ENCODE data around the gene LRRC14B.

DNA sequence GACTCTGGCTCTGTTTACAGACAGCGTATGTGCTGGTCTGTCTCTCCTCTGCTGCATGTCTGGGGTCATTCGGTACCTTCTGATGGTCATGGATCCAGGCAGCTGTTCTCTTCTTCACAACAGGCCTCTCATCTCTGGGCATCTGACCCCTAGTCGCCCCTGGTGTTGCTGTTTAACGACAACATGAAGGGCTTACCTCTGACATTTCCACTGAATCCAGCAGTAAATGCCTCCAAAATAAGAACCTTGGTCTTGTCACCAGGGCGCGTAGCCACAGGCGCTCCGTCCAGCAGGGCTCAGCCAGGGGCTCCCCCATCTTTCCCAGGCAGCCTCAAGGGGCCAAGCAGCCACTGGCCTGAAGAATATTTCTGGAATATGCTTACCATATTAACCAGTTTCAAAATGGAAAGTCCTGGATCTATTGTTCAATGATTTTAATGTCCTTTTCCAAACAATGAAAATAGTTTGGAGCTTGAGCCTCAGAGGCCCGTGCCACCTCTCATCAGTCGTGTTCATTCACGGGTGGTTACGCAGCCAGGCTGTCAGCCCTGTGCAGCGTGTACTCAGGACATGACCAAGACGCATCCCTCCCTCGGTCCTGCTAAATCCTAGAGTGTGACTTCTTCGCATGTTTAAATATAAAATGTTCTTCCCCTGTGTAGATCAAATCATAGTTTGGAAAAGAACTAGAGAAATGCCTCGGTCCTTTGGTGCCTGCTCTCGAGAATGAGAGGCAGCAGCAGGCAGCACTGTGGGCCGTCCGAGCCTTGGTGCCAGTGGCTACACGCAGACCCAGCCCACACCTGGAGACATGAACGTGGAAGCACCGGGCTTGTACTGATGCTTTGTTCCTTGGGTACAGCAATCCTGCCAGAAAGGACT is 30.1 kb upstream of the LRRC14B start:
- TF ChIP-seq, protein P1, sequence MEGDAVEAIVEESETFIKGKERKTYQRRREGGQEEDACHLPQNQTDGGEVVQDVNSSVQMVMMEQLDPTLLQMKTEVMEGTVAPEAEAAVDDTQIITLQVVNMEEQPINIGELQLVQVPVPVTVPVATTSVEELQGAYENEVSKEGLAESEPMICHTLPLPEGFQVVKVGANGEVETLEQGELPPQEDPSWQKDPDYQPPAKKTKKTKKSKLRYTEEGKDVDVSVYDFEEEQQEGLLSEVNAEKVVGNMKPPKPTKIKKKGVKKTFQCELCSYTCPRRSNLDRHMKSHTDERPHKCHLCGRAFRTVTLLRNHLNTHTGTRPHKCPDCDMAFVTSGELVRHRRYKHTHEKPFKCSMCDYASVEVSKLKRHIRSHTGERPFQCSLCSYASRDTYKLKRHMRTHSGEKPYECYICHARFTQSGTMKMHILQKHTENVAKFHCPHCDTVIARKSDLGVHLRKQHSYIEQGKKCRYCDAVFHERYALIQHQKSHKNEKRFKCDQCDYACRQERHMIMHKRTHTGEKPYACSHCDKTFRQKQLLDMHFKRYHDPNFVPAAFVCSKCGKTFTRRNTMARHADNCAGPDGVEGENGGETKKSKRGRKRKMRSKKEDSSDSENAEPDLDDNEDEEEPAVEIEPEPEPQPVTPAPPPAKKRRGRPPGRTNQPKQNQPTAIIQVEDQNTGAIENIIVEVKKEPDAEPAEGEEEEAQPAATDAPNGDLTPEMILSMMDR (IDR thresholded peaks at IDR 0.05): no peak
- TF ChIP-seq POLR2A (IDR thresholded peaks at IDR 0.05) (no peak), POLR2AphosphoS5 (IDR thresholded peaks at IDR 0.05; ENCODE audit: insufficient read depth in 1 of 2, low read depth in 1 of 2) (no peak)

Measured in vagina (tissue), 2 donors.